Fibroblast of lung (primary cell): ENCODE data around the gene SMOC2.

ENCODE experiments used
- EZH2 ChIP-seq: IDR thresholded peaks from 2 replicates; pipeline ENCODE4 v1.5.1; 2012; ENCODE audit warnings: low read length, control low read depth, mild to moderate bottlenecking; ENCODE audit errors: missing control alignments
- TF ChIP-seq, protein P1 (sequence below), 2 donors: IDR thresholded peaks in 1 of 2; conservative IDR thresholded peaks in 1 of 2; 1 replicate in 1 of 2; 2 replicates in 1 of 2; pipeline ENCODE4 v1.5.1; 2011 to 2012; ENCODE audit warnings: low read length in 2 of 2, control low read depth in 1 of 2, inconsistent platforms in 1 of 2, low read depth in 1 of 2, mild to moderate bottlenecking in 1 of 2

DNA sequence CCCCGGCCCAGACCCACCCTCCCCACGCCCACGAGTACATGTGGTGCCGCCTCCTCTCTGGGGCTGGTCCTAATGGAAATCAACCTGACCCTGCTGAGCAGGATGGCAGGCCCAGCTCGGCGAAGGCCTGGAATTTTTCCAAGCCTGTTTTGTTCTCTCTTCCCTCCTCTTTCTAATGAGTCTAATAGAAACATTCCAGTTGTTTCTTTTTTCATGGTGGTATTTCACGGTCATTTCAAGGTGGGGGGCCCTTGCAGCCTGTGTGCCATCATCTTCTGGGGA, 16.6 kb downstream of the SMOC2 start:
- TF ChIP-seq, protein P1, sequence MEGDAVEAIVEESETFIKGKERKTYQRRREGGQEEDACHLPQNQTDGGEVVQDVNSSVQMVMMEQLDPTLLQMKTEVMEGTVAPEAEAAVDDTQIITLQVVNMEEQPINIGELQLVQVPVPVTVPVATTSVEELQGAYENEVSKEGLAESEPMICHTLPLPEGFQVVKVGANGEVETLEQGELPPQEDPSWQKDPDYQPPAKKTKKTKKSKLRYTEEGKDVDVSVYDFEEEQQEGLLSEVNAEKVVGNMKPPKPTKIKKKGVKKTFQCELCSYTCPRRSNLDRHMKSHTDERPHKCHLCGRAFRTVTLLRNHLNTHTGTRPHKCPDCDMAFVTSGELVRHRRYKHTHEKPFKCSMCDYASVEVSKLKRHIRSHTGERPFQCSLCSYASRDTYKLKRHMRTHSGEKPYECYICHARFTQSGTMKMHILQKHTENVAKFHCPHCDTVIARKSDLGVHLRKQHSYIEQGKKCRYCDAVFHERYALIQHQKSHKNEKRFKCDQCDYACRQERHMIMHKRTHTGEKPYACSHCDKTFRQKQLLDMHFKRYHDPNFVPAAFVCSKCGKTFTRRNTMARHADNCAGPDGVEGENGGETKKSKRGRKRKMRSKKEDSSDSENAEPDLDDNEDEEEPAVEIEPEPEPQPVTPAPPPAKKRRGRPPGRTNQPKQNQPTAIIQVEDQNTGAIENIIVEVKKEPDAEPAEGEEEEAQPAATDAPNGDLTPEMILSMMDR (conservative IDR thresholded peaks at IDR 0.05 in 1 of 2, IDR thresholded peaks at IDR 0.05 in 1 of 2; ENCODE audit: low read depth in 1 of 2, low read length in 2 of 2) = no peak
- TF ChIP-seq EZH2 = no peak
